Endothelial cell of umbilical vein (primary cell): ENCODE measurements around the gene KL. TPM values are rescaled to one million over a fixed set of nuclear protein-coding genes. Genes with fewer than 3 reads are reported as not detected.

Experiments
- BruUV-seq: library from RNA; stranded (reverse); fragments of 400-500 nt; replicated peaks from 2 replicates; lab custom pipeline; 2021; lab: Mats Ljungman, UMichigan
- CTCF ChIA-PET: fragments of 300-600, 350-600 bp; sonication (Branson Sonifier 250); formaldehyde crosslinking; loops from one replicate; lab custom pipeline; 2021; ENCODE audit warnings: antibody characterized with exemption, inconsistent platforms; lab: Charles Lee
- POLR2A ChIA-PET: fragments of 300-600, 350-600 bp; sonication (Branson Sonifier 250); formaldehyde crosslinking; loops from one replicate; lab custom pipeline; 2021; ENCODE audit warnings: antibody characterized with exemption, inconsistent platforms; lab: Charles Lee
- DNase-seq: peaks from one replicate; pipeline ENCODE4 v3.0.0-alpha.2; 2011; ENCODE audit warnings: low read depth, low spot score
- FAIRE-seq: peaks from 2 replicates; lab custom pipeline; 2011; peaks lifted over from hg19 to GRCh38; lab: Jason Lieb, UNC
- H2AFZ ChIP-seq: 2 replicates; pipeline ENCODE4 v1.6.0; 2012; ENCODE audit warnings: low read depth, low read length, control low read depth, inconsistent platforms
- H3K27ac ChIP-seq: 2 replicates; pipeline ENCODE4 v1.5.1; 2011; ENCODE audit warnings: low read depth, mild to moderate bottlenecking, control low read depth, low read length, moderate library complexity; ENCODE audit not compliant: insufficient read depth
- H3K27me3 ChIP-seq, 2 experiments: 2 replicates each; pipeline versions ENCODE4 v1.6.0 to v1.6.1; 2011; ENCODE audit warnings: low read length in 2 of 2, mixed read lengths in 1 of 2; ENCODE audit not compliant: control insufficient read depth in 2 of 2, insufficient read depth in 2 of 2
- H3K36me3 ChIP-seq, 2 experiments: 2 replicates in 1 of 2; 3 replicates in 1 of 2; pipeline ENCODE4 v1.5.1; 2011; ENCODE audit warnings: low read length in 2 of 2, mild to moderate bottlenecking in 1 of 2, moderate library complexity in 1 of 2; ENCODE audit not compliant: control insufficient read depth in 2 of 2, insufficient read depth in 2 of 2; ENCODE audit errors: extremely low read depth in 1 of 2
- H3K4me1 ChIP-seq: 3 replicates; pipeline ENCODE4 v1.5.1; 2011; ENCODE audit warnings: mild to moderate bottlenecking, low read length; ENCODE audit not compliant: control insufficient read depth, insufficient read depth; ENCODE audit errors: extremely low read depth
- H3K4me2 ChIP-seq: 2 replicates; pipeline ENCODE4 v1.6.1; 2011; ENCODE audit warnings: low read length, control low read depth, mixed read lengths; ENCODE audit not compliant: insufficient read depth
- H3K4me3 ChIP-seq, 3 experiments: fragments of 200-600 bp in 1 of 3; sonication (generic), shearing (Covaris generic) in 1 of 3; replicated peaks in 1 of 3; 2 replicates each; pipeline ENCODE4 v1.5.1; 2011 to 2016; ENCODE audit warnings: control low read depth in 3 of 3, low read length in 3 of 3, mild to moderate bottlenecking in 2 of 3, inconsistent platforms in 1 of 3, low read depth in 1 of 3, moderate library complexity in 1 of 3; ENCODE audit not compliant: insufficient read depth in 1 of 3
- H3K79me2 ChIP-seq: 2 replicates; pipeline ENCODE4 v1.6.0; 2012; ENCODE audit warnings: low read length, inconsistent platforms; ENCODE audit not compliant: control insufficient read depth, insufficient read depth
- H3K9ac ChIP-seq: replicated peaks from 2 replicates; pipeline ENCODE3; 2011; ENCODE audit warnings: low read length, control low read depth; ENCODE audit not compliant: insufficient read depth; ENCODE audit errors: extremely low read depth
- H3K9me1 ChIP-seq: replicated peaks from 3 replicates; pipeline ENCODE4 v1.6.0; 2011; ENCODE audit warnings: mild to moderate bottlenecking, low read length; ENCODE audit not compliant: control insufficient read depth, insufficient read depth; ENCODE audit errors: extremely low read depth
- H3K9me3 ChIP-seq: replicated peaks from 2 replicates; pipeline ENCODE4 v1.5.1; 2012; ENCODE audit warnings: low read length, inconsistent platforms; ENCODE audit not compliant: control insufficient read depth, insufficient read depth
- H4K20me1 ChIP-seq: replicated peaks from 2 replicates; pipeline ENCODE3; 2011; ENCODE audit warnings: mild to moderate bottlenecking, low read length; ENCODE audit not compliant: control insufficient read depth, insufficient read depth; ENCODE audit errors: extremely low read depth
- CTCF ChIP-seq, 2 donors: IDR thresholded peaks; 1 replicate in 1 of 2; 2 replicates in 1 of 2; pipeline ENCODE4 v1.5.1; 2011; ENCODE audit warnings: low read length in 2 of 2, mild to moderate bottlenecking in 2 of 2, moderate library complexity in 2 of 2, control low read depth in 1 of 2, inconsistent platforms in 1 of 2, low read depth in 1 of 2; ENCODE audit not compliant: insufficient read depth in 1 of 2; ENCODE audit errors: extremely low read depth in 1 of 2
- EZH2 ChIP-seq: IDR thresholded peaks from 2 replicates; pipeline ENCODE4 v1.6.1; 2012; ENCODE audit warnings: borderline replicate concordance, low read depth, mild to moderate bottlenecking, moderate library complexity, low read length, inconsistent platforms; ENCODE audit not compliant: severe bottlenecking
- FOS ChIP-seq: IDR thresholded peaks from 2 replicates; pipeline ENCODE4 v1.6.1; 2011; ENCODE audit warnings: mild to moderate bottlenecking, low read length, moderate library complexity, borderline replicate concordance; ENCODE audit not compliant: insufficient read depth
- GATA2 ChIP-seq: IDR thresholded peaks from 2 replicates; pipeline ENCODE4 v1.7.0; 2011; ENCODE audit warnings: low read depth, mild to moderate bottlenecking, moderate library complexity, mixed read lengths, low read length; ENCODE audit not compliant: insufficient read length, insufficient read depth
- JUN ChIP-seq: IDR thresholded peaks from 2 replicates; pipeline ENCODE4 v1.6.1; 2011; ENCODE audit warnings: borderline replicate concordance, low read depth; ENCODE audit not compliant: insufficient read length, insufficient read depth
- MYC ChIP-seq: IDR thresholded peaks from one replicate; pipeline ENCODE4 v1.6.1; 2011; ENCODE audit warnings: mild to moderate bottlenecking, low read depth, low read length
- POLR2A ChIP-seq: IDR thresholded peaks from 2 replicates; pipeline ENCODE4 v1.6.1; 2012; ENCODE audit warnings: low read depth, mild to moderate bottlenecking, control low read depth, low read length
- POLR2AphosphoS5 ChIP-seq: IDR thresholded peaks from 2 replicates; pipeline ENCODE4 v1.6.1; 2012; ENCODE audit warnings: low read depth, mild to moderate bottlenecking, control low read depth, low read length, moderate library complexity; ENCODE audit not compliant: insufficient read depth
- dilution Hi-C: fragments of 300-500 bp; cut with MboI; formaldehyde crosslinking; loops from one replicate; pipeline ENCODE4 v1.15.0; 2019; ENCODE audit warnings: low sequenced_read_pairs; ENCODE audit not compliant: extremely low pct_ligation_motif_present
- intact Hi-C: fragments of 100-400 bp; cut with micrococcal nuclease; formaldehyde crosslinking; loops from one replicate; pipeline ENCODE4 v1.10.0; 2022
- polyA plus RNA-seq, 4 experiments: library from polyadenylated mRNA; depleted of rRNA in 3 of 4; stranded (reverse) in 3 of 4; unstranded in 1 of 4; fragments of >200 nt; gene quantifications; 2 replicates each; pipeline versions ENCODE4 v1.2.1 to v1.2.3, GENCODE V29; 2011 to 2012; ENCODE audit warnings: missing spikeins in 1 of 4
- total RNA-seq: library from RNA; stranded (reverse); gene quantifications from 2 replicates; pipeline ENCODE4 v1.2.3, GENCODE V29; 2021
- TF ChIP-seq, protein P1 (sequence below): IDR thresholded peaks from 2 replicates; pipeline ENCODE4 v1.6.1; 2011; ENCODE audit not compliant: insufficient read depth, insufficient read length

The KL gene
- total and polyA plus RNA-seq, 2 donors (not counting 3 experiments of a cell fraction or from before 2014, with no cell fraction given), result 0.01 to 0.07 TPM

DNA sequence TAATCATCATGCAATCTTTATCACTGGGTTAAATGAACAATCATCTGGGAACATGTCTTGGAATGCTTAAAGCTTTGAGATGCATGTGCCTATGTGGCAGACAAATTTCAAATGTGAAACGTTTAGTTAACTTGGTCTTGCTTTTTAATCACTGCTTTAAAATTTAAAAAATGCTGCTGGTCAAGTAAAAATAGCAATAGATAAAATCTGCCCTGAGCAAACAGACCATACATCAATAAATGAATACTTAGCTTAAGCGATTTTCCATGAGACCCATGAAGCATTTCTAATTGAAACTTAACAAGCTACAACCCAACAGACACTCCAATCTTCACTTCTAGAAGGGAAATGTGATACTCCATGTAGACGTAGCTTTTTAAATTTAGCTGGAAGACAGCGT is 1.9 kb upstream of the KL start:
- H2AFZ ChIP-seq, result no peak overlapping the region
- no peaks in the 10 kb centered on the region for H4K20me1 ChIP-seq
- intact Hi-C loops, result no loop called here
- peaks cover 29 to 60% of the 10 kb centered on the region in 2 experiments for H3K27me3 ChIP-seq
- peaks cover 8% of the 10 kb centered on the region for H3K4me1 ChIP-seq
- DNase-seq (no peak), FAIRE-seq (no peak)
- ChIA-PET CTCF (no interaction called here), POLR2A (no interaction called here)
- H3K27ac ChIP-seq, result no peak overlapping the region
- H3K79me2 ChIP-seq, result no peaks in the 10 kb centered on the region
- dilution Hi-C loops, result no loop called here
- H3K9me1 ChIP-seq, result no peaks in the 10 kb centered on the region
- H3K9me3 ChIP-seq, result no peaks in the 10 kb centered on the region
- H3K4me3 ChIP-seq, result no peak overlapping the region
- no peak overlapping the region for H3K4me2 ChIP-seq
- no peak for TF ChIP-seq FOS
- TF ChIP-seq GATA2, result no peak
- no peak for TF ChIP-seq CTCF (IDR thresholded peaks at IDR 0.05; ENCODE audit: extremely low read depth in 1 of 2, insufficient read depth in 1 of 2, low read depth in 1 of 2, low read length in 2 of 2)
- TF ChIP-seq POLR2AphosphoS5, result no peak
- TF ChIP-seq JUN, result no peak
- TF ChIP-seq MYC, result no peak
- TF ChIP-seq EZH2, result no peak
- TF ChIP-seq, protein P1, sequence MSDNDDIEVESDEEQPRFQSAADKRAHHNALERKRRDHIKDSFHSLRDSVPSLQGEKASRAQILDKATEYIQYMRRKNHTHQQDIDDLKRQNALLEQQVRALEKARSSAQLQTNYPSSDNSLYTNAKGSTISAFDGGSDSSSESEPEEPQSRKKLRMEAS, result no peak
- no peak for TF ChIP-seq POLR2A
- no peaks in the 10 kb centered on the region for H3K36me3 ChIP-seq
- H3K9ac ChIP-seq, result no peak overlapping the region
- no TSS peak for BruUV-seq
